Activated CD8-positive, alpha-beta memory T cell treated with anti-CD3 and anti-CD28 coated beads, Interleukin-2, amount 10 ng/mL, durations not matched to agents 7 days and 5 days (primary cell): ENCODE data around the gene THBS4. TPM values are rescaled to one million over a fixed set of nuclear protein-coding genes. Genes with fewer than 3 reads are reported as not detected.
A peak's percentile ranks its signal among the peaks of the same experiment; 100 is the strongest.

Source experiments
- ATAC-seq: fragments of 150-1000 bp; cut with Tn5 transposase; one replicate; pipeline ENCODE4 v1.10.0; 2021; ENCODE audit warnings: moderate library complexity
- CTCF ChIA-PET: fragments of 350-600 bp; sonication (Branson Sonifier 250); formaldehyde crosslinking; loops from one replicate; lab custom pipeline; 2021; ENCODE audit warnings: antibody characterized with exemption; lab: Charles Lee
- DNase-seq: peaks from one replicate; pipeline ENCODE4 v3.0.0-alpha.2; 2020
- H3K27ac Mint-ChIP-seq: one replicate; pipeline ENCODE4 v1.8.0; 2021; ENCODE audit warnings: mild to moderate bottlenecking, mixed read lengths
- H3K27me3 Mint-ChIP-seq: one replicate; pipeline ENCODE4 v1.8.0; 2021; ENCODE audit warnings: mixed read lengths
- H3K36me3 Mint-ChIP-seq: one replicate; pipeline ENCODE4 v1.8.0; 2021; ENCODE audit warnings: mild to moderate bottlenecking, mixed read lengths
- H3K4me1 Mint-ChIP-seq: one replicate; pipeline ENCODE4 v1.8.0; 2021; ENCODE audit warnings: mixed read lengths
- H3K4me3 Mint-ChIP-seq: one replicate; pipeline ENCODE4 v1.8.0; 2021; ENCODE audit warnings: mild to moderate bottlenecking, moderate library complexity, mixed read lengths
- H3K9me3 Mint-ChIP-seq: one replicate; pipeline ENCODE4 v1.8.0; 2022; ENCODE audit warnings: low read depth, mixed read lengths
- total RNA-seq, 2 experiments: library from RNA; stranded (reverse); gene quantifications; one replicate each; pipeline ENCODE4 v1.2.3, GENCODE V29; 2021

THBS4 gene
- total RNA-seq, 2 experiments from 2014 or later, result 3.4 to 3.6 TPM

- Mint-ChIP-seq H3K27me3 (peaks cover 27% of the 10 kb centered on the region), H3K27ac (no peak overlapping the region), H3K36me3 (peaks cover 3% of the 10 kb centered on the region), H3K4me1 (peaks cover 37% of the 10 kb centered on the region), H3K4me3 (no peak overlapping the region), H3K9me3 (no peaks in the 10 kb centered on the region)
- CTCF ChIA-PET, result no interaction called here
- DNase-seq (no peak), ATAC-seq (no peak)
These were observed 4.0 kb upstream of the THBS4 start for GRCh38 chr5:80031109-80031508.

- peaks cover 33% of the 10 kb centered on the region for H3K27me3 Mint-ChIP-seq
- peaks cover 3% of the 10 kb centered on the region for H3K36me3 Mint-ChIP-seq
- peak overlapping the region; percentile 53 for H3K27ac Mint-ChIP-seq
- no peak overlapping the region for H3K4me3 Mint-ChIP-seq
- peak; percentile 98 for ATAC-seq
- CTCF ChIA-PET, result no interaction called here
- peaks cover 44% of the 10 kb centered on the region for H3K4me1 Mint-ChIP-seq
- peak; percentile 75 for DNase-seq
- no peaks in the 10 kb centered on the region for H3K9me3 Mint-ChIP-seq
These were observed 1.6 kb upstream of the THBS4 start for GRCh38 chr5:80033513-80033912.

GRCh38 chr5:80034559-80034958 is 589 bp upstream of the THBS4 start:
- peak overlapping the region; percentile 64 for H3K4me3 Mint-ChIP-seq

GRCh38 chr5:80035839-80036238 is 691 bp downstream of the THBS4 start:
- Mint-ChIP-seq H3K4me3 (peak overlapping the region; percentile 55), H3K4me1 (peaks cover 44% of the 10 kb centered on the region)

More at GRCh38 chr5:80034559-80034958, 589 bp upstream of the THBS4 start:
- Mint-ChIP-seq H3K36me3 (peaks cover 3% of the 10 kb centered on the region), H3K27me3 (peaks cover 34% of the 10 kb centered on the region), H3K4me1 (peaks cover 44% of the 10 kb centered on the region), H3K9me3 (no peaks in the 10 kb centered on the region), H3K27ac (no peak overlapping the region)
- CTCF ChIA-PET, result interaction anchor here (0.6 kb wide), 1 partner anchor 243 kb away, joined by 3 read pairs; no protein-coding TSS in a partner anchor
- ATAC-seq (no peak), DNase-seq (no peak)

GRCh38 chr5:80036615-80037014 is 1.5 kb downstream of the THBS4 start:
- CTCF ChIA-PET, result interaction anchor here (1.2 to 1.5 kb wide), 4 partner anchors 25 to 47 kb away, joined by 3 to 6 read pairs (median 3); no protein-coding TSS in a partner anchor
- no peak for DNase-seq
- H3K4me3 Mint-ChIP-seq, result no peak overlapping the region

More at GRCh38 chr5:80035839-80036238, 691 bp downstream of the THBS4 start:
- no peak overlapping the region for H3K27ac Mint-ChIP-seq
- CTCF ChIA-PET, result interaction anchor here (1.2 to 1.5 kb wide), 2 partner anchors 27 to 46 kb away, joined by 3 read pairs; no protein-coding TSS in a partner anchor
- ATAC-seq, result no peak
- H3K9me3 Mint-ChIP-seq, result no peaks in the 10 kb centered on the region
- H3K36me3 Mint-ChIP-seq, result peaks cover 3% of the 10 kb centered on the region
- no peak for DNase-seq
- peaks cover 36% of the 10 kb centered on the region for H3K27me3 Mint-ChIP-seq

GRCh38 chr5:80037366-80037765 is 2.2 kb downstream of the THBS4 start:
- no peaks in the 10 kb centered on the region for H3K9me3 Mint-ChIP-seq
- H3K27me3 Mint-ChIP-seq, result peaks cover 36% of the 10 kb centered on the region
- CTCF ChIA-PET, result interaction anchor here (1.3 to 1.5 kb wide), 4 partner anchors 8 to 46 kb away, joined by 3 to 6 read pairs (median 3); no protein-coding TSS in a partner anchor
- ATAC-seq, result peak; percentile 21
- H3K4me1 Mint-ChIP-seq, result peaks cover 38% of the 10 kb centered on the region
- H3K4me3 Mint-ChIP-seq, result no peak overlapping the region
- H3K36me3 Mint-ChIP-seq, result peaks cover 3% of the 10 kb centered on the region
- H3K27ac Mint-ChIP-seq, result no peak overlapping the region
- DNase-seq, result no peak

More at GRCh38 chr5:80036615-80037014, 1.5 kb downstream of the THBS4 start:
- Mint-ChIP-seq H3K27me3 (peaks cover 36% of the 10 kb centered on the region), H3K27ac (no peak overlapping the region), H3K9me3 (no peaks in the 10 kb centered on the region), H3K4me1 (peaks cover 38% of the 10 kb centered on the region), H3K36me3 (peaks cover 3% of the 10 kb centered on the region)
- no peak for ATAC-seq

- Mint-ChIP-seq H3K9me3 (no peaks in the 10 kb centered on the region), H3K27ac (no peak overlapping the region), H3K4me3 (no peak overlapping the region), H3K4me1 (peaks cover 23% of the 10 kb centered on the region), H3K36me3 (peaks cover 5% of the 10 kb centered on the region), H3K27me3 (peaks cover 29% of the 10 kb centered on the region)
- ATAC-seq (no peak), DNase-seq (no peak)
- CTCF ChIA-PET, result interaction anchor here (1.4 kb wide), 1 partner anchor 14 kb away, joined by 4 read pairs; no protein-coding TSS in a partner anchor
These were observed 4.5 kb downstream of the THBS4 start for GRCh38 chr5:80039650-80040049.

- H3K9me3 Mint-ChIP-seq, result no peaks in the 10 kb centered on the region
- peaks cover 27% of the 10 kb centered on the region for H3K27me3 Mint-ChIP-seq
- no peak overlapping the region for H3K4me3 Mint-ChIP-seq
- DNase-seq (no peak), ATAC-seq (no peak)
- peaks cover 2% of the 10 kb centered on the region for H3K36me3 Mint-ChIP-seq
- H3K27ac Mint-ChIP-seq, result no peak overlapping the region
- H3K4me1 Mint-ChIP-seq, result peaks cover 11% of the 10 kb centered on the region
- CTCF ChIA-PET, result no interaction called here
These were observed 6.4 kb downstream of the THBS4 start for GRCh38 chr5:80041527-80041926.

- no peak overlapping the region for H3K27ac Mint-ChIP-seq
- no peak overlapping the region for H3K4me3 Mint-ChIP-seq
- peaks cover 27% of the 10 kb centered on the region for H3K27me3 Mint-ChIP-seq
- H3K4me1 Mint-ChIP-seq, result peaks cover 5% of the 10 kb centered on the region
- no peak for DNase-seq
- ATAC-seq, result no peak
- H3K36me3 Mint-ChIP-seq, result peaks cover 2% of the 10 kb centered on the region
- CTCF ChIA-PET, result no interaction called here
- H3K9me3 Mint-ChIP-seq, result no peaks in the 10 kb centered on the region
These were observed 7.2 kb downstream of the THBS4 start for GRCh38 chr5:80042330-80042729.

- CTCF ChIA-PET, result no interaction called here
- DNase-seq (no peak), ATAC-seq (no peak)
- Mint-ChIP-seq H3K9me3 (no peaks in the 10 kb centered on the region), H3K27ac (no peak overlapping the region), H3K4me1 (no peaks in the 10 kb centered on the region), H3K4me3 (no peak overlapping the region), H3K36me3 (peaks cover 2% of the 10 kb centered on the region), H3K27me3 (peaks cover 26% of the 10 kb centered on the region)
These were observed 8.0 kb downstream of the THBS4 start for GRCh38 chr5:80043187-80043586.

- no peak overlapping the region for H3K27ac Mint-ChIP-seq
- no peaks in the 10 kb centered on the region for H3K4me1 Mint-ChIP-seq
- CTCF ChIA-PET, result interaction anchor here (1.2 kb wide), 1 partner anchor 10 kb away, joined by 4 read pairs; no protein-coding TSS in a partner anchor
- H3K36me3 Mint-ChIP-seq, result no peaks in the 10 kb centered on the region
- H3K27me3 Mint-ChIP-seq, result peaks cover 16% of the 10 kb centered on the region
- ATAC-seq (no peak), DNase-seq (no peak)
- H3K9me3 Mint-ChIP-seq, result no peaks in the 10 kb centered on the region
- no peak overlapping the region for H3K4me3 Mint-ChIP-seq
These were observed 13.1 kb downstream of the THBS4 start for GRCh38 chr5:80048084-80048780.

- Mint-ChIP-seq H3K27ac (no peak overlapping the region), H3K9me3 (no peaks in the 10 kb centered on the region), H3K27me3 (no peaks in the 10 kb centered on the region), H3K36me3 (no peaks in the 10 kb centered on the region), H3K4me1 (peaks cover 3% of the 10 kb centered on the region), H3K4me3 (no peak overlapping the region)
- DNase-seq, result no peak
- no peak for ATAC-seq
- CTCF ChIA-PET, result no interaction called here
These were observed 17.3 kb downstream of the THBS4 start for GRCh38 chr5:80052464-80052863.

GRCh38 chr5:80054682-80055081 is 19.5 kb downstream of the THBS4 start:
- H3K9me3 Mint-ChIP-seq, result no peaks in the 10 kb centered on the region
- CTCF ChIA-PET, result interaction anchor here (0.7 kb wide), 1 partner anchor 47 kb away, joined by 5 read pairs; no protein-coding TSS in a partner anchor

More at GRCh38 chr5:80054682-80055081, 19.5 kb downstream of the THBS4 start:
- H3K27ac Mint-ChIP-seq, result no peak overlapping the region
- H3K4me1 Mint-ChIP-seq, result peaks cover 8% of the 10 kb centered on the region
- H3K27me3 Mint-ChIP-seq, result no peaks in the 10 kb centered on the region
- ATAC-seq, result no peak
- no peak for DNase-seq
- no peak overlapping the region for H3K4me3 Mint-ChIP-seq
- no peaks in the 10 kb centered on the region for H3K36me3 Mint-ChIP-seq
